Measurements from ENCODE around the gene OR5A1.

Gene OR5A1

DNA sequence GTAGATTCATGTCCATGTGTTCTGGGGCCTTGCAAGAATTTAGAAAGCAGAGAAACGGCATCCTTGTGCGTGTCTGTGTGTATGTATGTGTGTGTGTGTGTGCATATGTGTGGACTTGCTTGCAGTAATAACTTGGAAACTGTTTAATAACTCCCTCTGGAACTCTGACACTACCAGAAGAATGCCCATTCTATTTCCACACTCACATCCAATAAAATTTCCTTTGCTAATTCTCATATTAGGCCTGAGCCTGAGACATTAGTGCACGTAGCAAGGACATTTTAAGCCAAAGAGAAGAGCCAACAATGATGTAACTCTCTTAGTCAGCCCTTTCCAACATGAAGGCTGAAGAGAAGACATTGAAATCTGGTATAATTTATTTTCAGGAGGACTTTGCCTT, 23.6 kb downstream of the OR5A1 start:
- in situ Hi-C loops (cut with MboI; ENCODE audit: low sequenced_read_pairs, unreplicated experiment), result no loop called here
- TF ChIP-seq, protein P1, sequence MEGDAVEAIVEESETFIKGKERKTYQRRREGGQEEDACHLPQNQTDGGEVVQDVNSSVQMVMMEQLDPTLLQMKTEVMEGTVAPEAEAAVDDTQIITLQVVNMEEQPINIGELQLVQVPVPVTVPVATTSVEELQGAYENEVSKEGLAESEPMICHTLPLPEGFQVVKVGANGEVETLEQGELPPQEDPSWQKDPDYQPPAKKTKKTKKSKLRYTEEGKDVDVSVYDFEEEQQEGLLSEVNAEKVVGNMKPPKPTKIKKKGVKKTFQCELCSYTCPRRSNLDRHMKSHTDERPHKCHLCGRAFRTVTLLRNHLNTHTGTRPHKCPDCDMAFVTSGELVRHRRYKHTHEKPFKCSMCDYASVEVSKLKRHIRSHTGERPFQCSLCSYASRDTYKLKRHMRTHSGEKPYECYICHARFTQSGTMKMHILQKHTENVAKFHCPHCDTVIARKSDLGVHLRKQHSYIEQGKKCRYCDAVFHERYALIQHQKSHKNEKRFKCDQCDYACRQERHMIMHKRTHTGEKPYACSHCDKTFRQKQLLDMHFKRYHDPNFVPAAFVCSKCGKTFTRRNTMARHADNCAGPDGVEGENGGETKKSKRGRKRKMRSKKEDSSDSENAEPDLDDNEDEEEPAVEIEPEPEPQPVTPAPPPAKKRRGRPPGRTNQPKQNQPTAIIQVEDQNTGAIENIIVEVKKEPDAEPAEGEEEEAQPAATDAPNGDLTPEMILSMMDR (IDR thresholded peaks at IDR 0.05; ENCODE audit: borderline replicate concordance, control extremely low read depth, extremely low read depth, insufficient read depth, missing control alignments), result no peak
- no peak for DNase-seq (ENCODE audit: low spot score)

GRCh38 chr11:59463190-59463641, 26.9 kb downstream of the OR5A1 start:
- no peak for DNase-seq (ENCODE audit: low spot score)
- TF ChIP-seq, protein P1 (IDR thresholded peaks at IDR 0.05; ENCODE audit: borderline replicate concordance, control extremely low read depth, extremely low read depth, insufficient read depth, missing control alignments), result no peak
- in situ Hi-C loops (cut with MboI; ENCODE audit: low sequenced_read_pairs, unreplicated experiment), result no loop called here

GRCh38 chr11:59473015-59473414, 36.7 kb downstream of the OR5A1 start, which contains the start of gene OR4D10:
TSS of gene OR4D10 (plus strand) at chr11:59473315. CDS start at chr11:59477430, 4,115 bp downstream.
- TF ChIP-seq, protein P1 (IDR thresholded peaks at IDR 0.05; ENCODE audit: borderline replicate concordance, control extremely low read depth, extremely low read depth, insufficient read depth, missing control alignments), result no peak
- in situ Hi-C loops (cut with MboI; ENCODE audit: low sequenced_read_pairs, unreplicated experiment), result no loop called here
- no peak for DNase-seq (ENCODE audit: low spot score)

GRCh38 chr11:59475176-59475575, 38.9 kb downstream of the OR5A1 start:
- DNase-seq (ENCODE audit: low spot score), result no peak
- in situ Hi-C loops (cut with MboI; ENCODE audit: low sequenced_read_pairs, unreplicated experiment), result no loop called here

DNA sequence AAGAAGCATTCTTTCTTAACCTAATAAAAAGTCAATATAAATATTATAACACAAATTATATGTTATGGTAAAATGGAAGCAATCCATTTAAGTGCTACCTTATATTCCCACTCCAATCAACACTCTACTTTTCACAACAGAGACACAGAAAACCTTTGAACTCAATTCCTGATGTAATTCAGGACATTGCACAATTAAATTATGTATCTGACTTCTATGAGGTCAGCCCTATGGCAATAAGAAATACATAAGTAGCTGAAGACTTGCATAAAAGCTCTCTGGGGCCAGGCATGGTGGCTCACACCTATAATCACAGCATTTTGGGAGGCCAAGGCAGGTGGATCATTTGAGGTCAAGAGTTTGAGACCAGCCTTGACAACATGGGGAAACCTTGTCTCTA, 43.6 kb downstream of the OR5A1 start:
- in situ Hi-C loops (cut with MboI; ENCODE audit: low sequenced_read_pairs, unreplicated experiment), result no loop called here
- TF ChIP-seq, protein P1 (IDR thresholded peaks at IDR 0.05; ENCODE audit: borderline replicate concordance, control extremely low read depth, extremely low read depth, insufficient read depth, missing control alignments), result no peak
- DNase-seq (ENCODE audit: low spot score), result no peak

More at GRCh38 chr11:59475176-59475575, 38.9 kb downstream of the OR5A1 start:
- TF ChIP-seq, protein P1 (IDR thresholded peaks at IDR 0.05; ENCODE audit: borderline replicate concordance, control extremely low read depth, extremely low read depth, insufficient read depth, missing control alignments), result no peak

- TF ChIP-seq, protein P1 (IDR thresholded peaks at IDR 0.05; ENCODE audit: borderline replicate concordance, control extremely low read depth, extremely low read depth, insufficient read depth, missing control alignments), result no peak
- DNase-seq (ENCODE audit: low spot score), result no peak
- in situ Hi-C loops (cut with MboI; ENCODE audit: low sequenced_read_pairs, unreplicated experiment), result no loop called here
Observed at GRCh38 chr11:59480359-59480758, 44.1 kb downstream of the OR5A1 start.
